Embryonic facial prominence (tissue), 1 donor: Measurements from ENCODE around the gene RBM5.

Source experiments
- DNase-seq: peaks from one replicate; pipeline ENCODE4 v3.0.0-alpha.2; 2016; ENCODE audit errors: extremely low spot score

RBM5 gene

GRCh38 chr3:50121072-50122032 is 32.6 kb downstream of the RBM5 start:
- DNase-seq = peak; percentile 60

GRCh38 chr3:50122071-50122470 is 33.4 kb downstream of the RBM5 start:
- no peak for DNase-seq

GRCh38 chr3:50122661-50123391 is 34.1 kb downstream of the RBM5 start:
- no peak for DNase-seq

GRCh38 chr3:50123394-50124051 is 34.8 kb downstream of the RBM5 start:
- DNase-seq = no peak

GRCh38 chr3:50124052-50124799 is 35.5 kb downstream of the RBM5 start:
- DNase-seq = peak; percentile 46

GRCh38 chr3:50124800-50125178 is 36.1 kb downstream of the RBM5 start:
- DNase-seq = no peak

GRCh38 chr3:50125541-50126286 is 37.0 kb downstream of the RBM5 start:
- DNase-seq = no peak

GRCh38 chr3:50126287-50127211 is 37.8 kb downstream of the RBM5 start:
- DNase-seq = no peak

GRCh38 chr3:50127251-50127691 is 38.6 kb downstream of the RBM5 start:
- no peak for DNase-seq

GRCh38 chr3:50128001-50128400 is 39.3 kb downstream of the RBM5 start:
- no peak for DNase-seq

- DNase-seq = no peak
Measured at GRCh38 chr3:50130436-50130835, 41.7 kb downstream of the RBM5 start.

GRCh38 chr3:50132421-50133282 is 43.9 kb downstream of the RBM5 start:
- no peak for DNase-seq

- no peak for DNase-seq
Measured at GRCh38 chr3:50133283-50133615, 44.5 kb downstream of the RBM5 start.

GRCh38 chr3:50134367-50134766 is 45.6 kb downstream of the RBM5 start:
- DNase-seq = no peak

GRCh38 chr3:50135964-50136363 is 47.2 kb downstream of the RBM5 start:
- no peak for DNase-seq

GRCh38 chr3:50136714-50137405 is 48.1 kb downstream of the RBM5 start:
- DNase-seq = no peak

GRCh38 chr3:50137531-50137930 is 48.8 kb downstream of the RBM5 start:
- DNase-seq = no peak
